Naive B cell (primary cell): Measurements from ENCODE around the gene GSTCD. TPM values are rescaled to one million over a fixed set of nuclear protein-coding genes. Genes with fewer than 3 reads are reported as not detected.
"Not testable (repeated sequence)": the region's sequence is repeated elsewhere in the genome, so short reads cannot be mapped to it uniquely, and the experiment has no call there.

Experiments
- ATAC-seq, 2 donors: fragments of 150-1000 bp; cut with Tn5 transposase; 2 replicates each; pipeline ENCODE4 v1.10.0; 2021; ENCODE audit warnings: low read depth in 2 of 2, mild to moderate bottlenecking in 2 of 2, moderate library complexity in 2 of 2
- DNase-seq: peaks from one replicate; pipeline ENCODE4 v3.0.0; 2022
- H3K27ac Mint-ChIP-seq, 6 donors: one replicate each; pipeline ENCODE4 v1.8.0; 2020 to 2022; ENCODE audit warnings: mild to moderate bottlenecking in 6 of 6, mixed read lengths in 6 of 6, moderate library complexity in 5 of 6, inconsistent platforms in 2 of 6
- H3K27me3 Mint-ChIP-seq, 3 donors: one replicate each; pipeline ENCODE4 v1.8.0; 2021 to 2022; ENCODE audit warnings: mixed read lengths in 3 of 3, mild to moderate bottlenecking in 1 of 3
- H3K36me3 Mint-ChIP-seq, 2 donors: one replicate each; pipeline ENCODE4 v1.8.0; 2020 to 2022; ENCODE audit warnings: mixed read lengths in 2 of 2, inconsistent platforms in 1 of 2, mild to moderate bottlenecking in 1 of 2
- H3K4me1 Mint-ChIP-seq, 3 donors: one replicate each; pipeline ENCODE4 v1.8.0; 2020 to 2022; ENCODE audit warnings: mixed read lengths in 3 of 3, inconsistent platforms in 1 of 3, mild to moderate bottlenecking in 1 of 3, moderate library complexity in 1 of 3
- H3K4me3 Mint-ChIP-seq, 8 donors: one replicate each; pipeline ENCODE4 v1.8.0; 2020 to 2022; ENCODE audit warnings: mild to moderate bottlenecking in 8 of 8, mixed read lengths in 8 of 8, moderate library complexity in 8 of 8, inconsistent platforms in 2 of 8
- H3K9me3 Mint-ChIP-seq, 7 donors: one replicate each; pipeline ENCODE4 v1.8.0; 2020 to 2022; ENCODE audit warnings: mixed read lengths in 7 of 7, mild to moderate bottlenecking in 5 of 7, inconsistent platforms in 2 of 7, moderate library complexity in 1 of 7
- polyA plus RNA-seq, 6 donors: library from polyadenylated mRNA; unstranded; fragments of 300-500 nt; fragmentation: Illumina TruSeq; gene quantifications; one replicate each; pipeline ENCODE4 v1.2.3, GENCODE V29; 2021; ENCODE audit warnings: low read depth in 6 of 6

Gene GSTCD
- polyA plus RNA-seq, 6 donors from 2014 or later: 4.4 to 6.1 (median 4.9) TPM; not detected in 1

DNA sequence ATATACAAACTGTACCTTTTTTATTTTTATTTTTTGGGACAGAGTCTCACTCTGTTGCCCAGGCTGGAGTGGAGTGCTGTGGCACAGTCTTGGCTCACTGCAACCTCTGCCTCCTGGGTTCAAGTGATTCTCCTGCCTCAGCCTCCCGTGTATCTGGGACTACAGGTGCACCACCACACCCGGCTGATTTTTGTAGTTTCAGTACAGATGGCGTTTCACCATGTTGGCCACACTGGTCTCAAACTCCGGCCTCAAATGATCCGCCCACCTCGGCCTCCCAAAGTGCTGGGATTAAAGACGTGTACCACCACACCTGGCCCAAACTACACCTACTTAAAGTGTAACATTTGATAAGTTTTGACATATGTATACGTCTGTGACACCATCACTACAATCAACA lies 12.8 kb upstream of the GSTCD start:
- not testable (repeated sequence) for ATAC-seq, H3K4me1 Mint-ChIP-seq, H3K9me3 Mint-ChIP-seq, H3K27me3 Mint-ChIP-seq, H3K4me3 Mint-ChIP-seq, DNase-seq
- H3K36me3 Mint-ChIP-seq: peaks cover 7 to 40% of the 10 kb centered on the region in 2 donors
- H3K27ac Mint-ChIP-seq: peak overlapping the region in 1 of 6 donors; percentile 9

DNA sequence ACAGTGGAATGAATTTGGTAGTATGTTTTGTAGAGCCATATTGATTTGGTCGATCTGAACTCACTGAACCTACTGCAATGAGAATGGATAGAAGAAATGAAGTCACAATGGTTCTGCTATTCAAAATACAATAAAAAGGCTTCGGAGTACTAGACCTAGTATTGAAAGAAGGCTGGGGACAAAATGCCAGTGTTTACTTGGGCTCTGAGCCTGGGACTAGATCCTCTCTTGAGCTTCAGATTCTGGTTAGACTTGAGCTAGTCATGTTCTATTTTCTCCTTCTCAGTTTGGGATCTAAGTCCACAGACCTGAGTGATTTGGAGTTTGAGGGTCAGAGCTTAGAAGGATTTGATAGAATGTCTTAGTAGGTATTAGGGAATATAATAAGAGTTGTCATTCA lies 10.0 kb upstream of the GSTCD start:
- no peaks in the 10 kb centered on the region for H3K27me3 Mint-ChIP-seq
- DNase-seq (no peak), ATAC-seq (no peak)
- no peaks in the 10 kb centered on the region for H3K9me3 Mint-ChIP-seq
- peaks cover 7 to 34% of the 10 kb centered on the region in 2 donors for H3K36me3 Mint-ChIP-seq
- no peak overlapping the region for H3K27ac Mint-ChIP-seq
- no peak overlapping the region for H3K4me3 Mint-ChIP-seq
- H3K4me1 Mint-ChIP-seq: peaks cover 5 to 13% (median 8%) of the 10 kb centered on the region in 3 donors

DNA sequence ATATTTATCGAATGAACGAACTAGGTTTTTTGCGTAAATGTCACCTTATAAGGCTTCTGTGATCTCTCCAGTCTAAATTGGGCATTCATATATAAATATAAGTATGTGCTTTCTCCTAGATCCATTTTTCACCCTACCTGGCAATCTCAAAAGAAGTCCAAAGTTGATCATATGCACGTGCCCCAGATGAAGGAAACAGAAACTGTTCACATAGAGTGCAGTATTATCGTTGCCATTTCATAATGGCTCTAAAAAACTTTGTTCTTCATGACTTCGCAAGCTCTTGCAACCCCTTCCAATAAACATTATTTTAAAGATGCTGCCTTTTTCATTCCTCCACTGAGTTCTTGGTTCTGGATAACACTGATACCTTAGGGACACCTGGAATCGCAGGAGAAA lies 803 bp upstream of the GSTCD start:
- peak overlapping the region; percentile 95 to 99 (median 98) for H3K27ac Mint-ChIP-seq
- ATAC-seq: no peak
- no peak for DNase-seq
- H3K27me3 Mint-ChIP-seq: no peaks in the 10 kb centered on the region
- H3K4me1 Mint-ChIP-seq: peaks cover 24 to 39% (median 26%) of the 10 kb centered on the region in 3 donors
- H3K4me3 Mint-ChIP-seq: peak overlapping the region; percentile 97 to 100 (median 100)
- no peaks in the 10 kb centered on the region for H3K9me3 Mint-ChIP-seq
- H3K36me3 Mint-ChIP-seq: no peaks in the 10 kb centered on the region

DNA sequence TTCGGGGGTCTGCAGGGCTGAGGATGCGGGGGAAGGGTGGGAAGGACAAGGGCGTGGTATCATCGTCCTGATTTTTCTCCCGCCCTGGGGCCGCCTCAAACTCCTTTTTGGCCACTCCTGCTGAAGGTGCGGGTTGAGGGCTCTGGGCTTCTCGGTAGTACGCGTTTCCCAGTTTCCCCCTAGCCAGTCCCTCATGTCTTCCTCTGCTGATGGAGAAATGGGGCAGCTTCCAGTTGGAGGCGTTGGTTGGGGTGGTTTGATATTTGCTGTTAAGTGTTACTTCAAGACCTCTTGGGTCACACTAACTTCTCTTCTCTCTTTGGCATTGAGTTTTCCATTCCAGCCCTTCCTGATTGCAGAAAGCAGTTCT lies 482 bp downstream of the GSTCD start:
- no peaks in the 10 kb centered on the region for H3K27me3 Mint-ChIP-seq
- ATAC-seq (peak; percentile 20 to 23), DNase-seq (no peak)
- H3K4me1 Mint-ChIP-seq: peaks cover 26 to 44% (median 28%) of the 10 kb centered on the region in 3 donors
- peak overlapping the region; percentile 95 to 99 (median 98) for H3K27ac Mint-ChIP-seq
- no peaks in the 10 kb centered on the region for H3K9me3 Mint-ChIP-seq
- H3K4me3 Mint-ChIP-seq: peak overlapping the region; percentile 97 to 100 (median 100)
- H3K36me3 Mint-ChIP-seq: no peaks in the 10 kb centered on the region

- no peak for DNase-seq
- peak overlapping the region in 2 of 6 donors; percentile 97 to 99 for H3K27ac Mint-ChIP-seq
- peaks cover 28 to 49% (median 31%) of the 10 kb centered on the region in 3 donors for H3K4me1 Mint-ChIP-seq
- no peaks in the 10 kb centered on the region for H3K36me3 Mint-ChIP-seq
- H3K4me3 Mint-ChIP-seq: peak overlapping the region in 6 of 8 donors; percentile 74 to 100 (median 98)
- H3K27me3 Mint-ChIP-seq: no peaks in the 10 kb centered on the region
- no peaks in the 10 kb centered on the region for H3K9me3 Mint-ChIP-seq
- ATAC-seq: no peak
Observed at GRCh38 chr4:105710012-105710600, 1.5 kb downstream of the GSTCD start.

- no peak for ATAC-seq
- no peak for DNase-seq
- Mint-ChIP-seq H3K9me3 (no peaks in the 10 kb centered on the region), H3K4me3 (peak overlapping the region in 2 of 8 donors; percentile 13 to 99), H3K36me3 (no peaks in the 10 kb centered on the region), H3K27ac (no peak overlapping the region), H3K27me3 (no peaks in the 10 kb centered on the region), H3K4me1 (peaks cover 28 to 47% (median 29%) of the 10 kb centered on the region in 3 donors)
Observed at GRCh38 chr4:105710678-105711077, 2.1 kb downstream of the GSTCD start.

DNA sequence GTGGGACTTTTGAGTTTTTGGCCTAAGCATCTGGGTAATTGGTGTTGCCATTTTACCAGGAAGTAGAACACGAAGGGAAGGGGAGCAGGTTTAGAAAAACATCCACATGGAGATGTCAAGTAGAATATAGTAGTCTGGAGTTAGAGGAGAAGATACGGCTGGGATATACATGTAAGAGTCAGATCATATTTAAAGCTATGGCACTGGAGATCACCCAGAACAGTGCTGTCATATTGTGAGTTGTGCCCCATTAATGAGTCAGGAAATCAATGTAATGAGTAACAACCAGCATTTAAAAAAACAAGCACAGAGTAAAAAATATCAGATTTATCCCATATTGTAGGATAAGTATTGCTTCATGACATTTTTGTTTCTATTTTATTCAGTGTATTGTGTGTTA lies 4.2 kb downstream of the GSTCD start:
- no peaks in the 10 kb centered on the region for H3K36me3 Mint-ChIP-seq
- peak overlapping the region in 5 of 8 donors; percentile 0 to 70 (median 2) for H3K4me3 Mint-ChIP-seq
- peak overlapping the region in 3 of 6 donors; percentile 12 to 60 (median 22) for H3K27ac Mint-ChIP-seq

DNA sequence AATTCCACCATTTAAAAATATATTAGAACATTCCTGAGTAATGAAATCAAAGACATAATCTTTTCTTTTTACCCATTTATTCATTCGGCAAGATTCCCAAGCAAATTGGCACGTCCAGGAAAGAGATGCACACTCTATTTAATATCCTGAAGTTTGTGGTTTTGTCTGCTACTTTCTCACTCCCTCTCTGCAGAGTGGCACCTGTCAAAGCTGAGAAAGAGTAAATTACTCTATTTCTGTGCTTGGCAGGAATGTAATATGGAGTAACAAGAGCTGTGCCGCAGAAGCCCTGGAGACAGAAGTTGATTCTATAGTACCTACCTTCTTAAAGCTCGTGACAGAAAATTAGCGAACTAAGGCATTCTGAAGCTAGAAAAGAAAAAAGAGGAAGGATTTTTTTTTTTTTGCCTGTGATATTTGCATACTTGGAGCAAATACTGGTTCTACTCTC lies 5.5 kb downstream of the GSTCD start:
- H3K27me3 Mint-ChIP-seq: no peaks in the 10 kb centered on the region
- ATAC-seq: peak; percentile 93 to 94
- peak overlapping the region; percentile 24 to 95 (median 87) for H3K27ac Mint-ChIP-seq
- peak; percentile 57 for DNase-seq
- no peaks in the 10 kb centered on the region for H3K36me3 Mint-ChIP-seq
- H3K4me1 Mint-ChIP-seq: peaks cover 5 to 19% (median 12%) of the 10 kb centered on the region in 3 donors
- H3K4me3 Mint-ChIP-seq: peak overlapping the region; percentile 74 to 91 (median 88)
- H3K9me3 Mint-ChIP-seq: no peaks in the 10 kb centered on the region

More for the DNA sequence above, 4.2 kb downstream of the GSTCD start:
- ATAC-seq (no peak), DNase-seq (no peak)
- H3K4me1 Mint-ChIP-seq: peaks cover 8 to 29% (median 15%) of the 10 kb centered on the region in 3 donors
- H3K27me3 Mint-ChIP-seq: no peaks in the 10 kb centered on the region
- no peaks in the 10 kb centered on the region for H3K9me3 Mint-ChIP-seq

DNA sequence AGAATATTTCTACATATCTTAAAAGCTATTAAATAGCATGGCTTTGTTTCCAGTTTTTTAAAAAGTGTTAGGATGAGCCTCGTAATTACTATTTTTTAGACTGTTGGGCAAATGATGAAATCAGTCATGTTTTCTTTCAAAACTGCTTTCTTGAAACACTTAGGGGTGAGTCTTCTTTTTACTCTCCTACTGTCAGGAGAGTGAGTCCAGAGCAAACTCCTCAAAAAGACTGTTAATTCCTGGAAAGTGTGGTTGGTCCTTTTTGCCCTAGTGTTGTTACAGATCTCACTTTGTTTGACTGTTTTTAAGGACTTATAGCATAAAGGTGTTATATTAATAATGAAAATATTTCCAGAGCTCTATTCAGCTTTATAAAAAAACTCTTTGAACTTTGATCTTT lies 6.3 kb downstream of the GSTCD start:
- Mint-ChIP-seq H3K36me3 (no peaks in the 10 kb centered on the region), H3K9me3 (no peaks in the 10 kb centered on the region), H3K4me1 (peaks cover 5 to 11% (median 10%) of the 10 kb centered on the region in 3 donors), H3K4me3 (peak overlapping the region in 1 of 8 donors; percentile 75), H3K27ac (no peak overlapping the region), H3K27me3 (no peaks in the 10 kb centered on the region)
- DNase-seq (no peak), ATAC-seq (no peak)

GRCh38 chr4:105715692-105716278 lies 7.2 kb downstream of the GSTCD start:
- Mint-ChIP-seq H3K27me3 (no peaks in the 10 kb centered on the region), H3K4me3 (no peak overlapping the region), H3K4me1 (peaks cover 5 to 10% (median 10%) of the 10 kb centered on the region in 3 donors), H3K36me3 (no peaks in the 10 kb centered on the region), H3K27ac (no peak overlapping the region), H3K9me3 (no peaks in the 10 kb centered on the region)
- ATAC-seq (peak in 1 of 2 donors; percentile 42), DNase-seq (peak; percentile 27)

GRCh38 chr4:105719204-105719603 lies 10.6 kb downstream of the GSTCD start:
- Mint-ChIP-seq H3K27ac (no peak overlapping the region), H3K4me3 (no peak overlapping the region), H3K36me3 (peaks cover 0 to 5% of the 10 kb centered on the region in 2 donors), H3K4me1 (peaks cover under 1 to 4% (median 2%) of the 10 kb centered on the region in 3 donors), H3K27me3 (no peaks in the 10 kb centered on the region), H3K9me3 (no peaks in the 10 kb centered on the region)
- no peak for DNase-seq
- ATAC-seq: no peak

- H3K9me3 Mint-ChIP-seq: peaks cover 0 to 14% (median 11%) of the 10 kb centered on the region in 7 donors
- H3K27ac Mint-ChIP-seq: peak overlapping the region in 1 of 6 donors; percentile 36
- DNase-seq: no peak
- no peaks in the 10 kb centered on the region for H3K4me1 Mint-ChIP-seq
- H3K4me3 Mint-ChIP-seq: no peak overlapping the region
- ATAC-seq: no peak
- no peaks in the 10 kb centered on the region for H3K27me3 Mint-ChIP-seq
- peaks cover 8 to 24% of the 10 kb centered on the region in 2 donors for H3K36me3 Mint-ChIP-seq
Observed at GRCh38 chr4:105725623-105726022, 17.0 kb downstream of the GSTCD start.

DNA sequence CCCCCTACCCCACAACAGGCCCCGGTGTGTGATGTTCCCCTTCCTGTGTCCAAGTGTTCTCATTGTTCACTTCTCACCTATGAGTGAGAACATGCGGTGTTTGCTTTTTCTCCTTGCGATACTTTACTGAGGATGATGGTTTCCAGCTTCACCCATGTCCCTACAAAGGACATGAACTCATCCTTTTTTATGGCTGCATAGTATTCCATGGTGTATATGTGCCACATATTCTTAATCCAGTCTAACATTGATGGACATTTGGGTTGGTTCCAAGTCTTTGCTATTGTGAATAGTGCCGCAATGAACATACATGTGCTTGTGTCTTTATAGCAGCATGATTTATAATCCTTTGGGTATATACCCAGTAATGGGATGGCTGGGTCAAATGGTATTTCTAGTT lies 21.3 kb downstream of the GSTCD start:
- not testable (repeated sequence) for H3K4me1 Mint-ChIP-seq, ATAC-seq, H3K27me3 Mint-ChIP-seq, H3K4me3 Mint-ChIP-seq, DNase-seq, H3K27ac Mint-ChIP-seq
- Mint-ChIP-seq H3K9me3 (peaks cover 9 to 36% (median 29%) of the 10 kb centered on the region in 7 donors), H3K36me3 (peaks cover 34 to 53% of the 10 kb centered on the region in 2 donors)

- not testable (repeated sequence) for ATAC-seq, DNase-seq, H3K4me3 Mint-ChIP-seq, H3K4me1 Mint-ChIP-seq, H3K27me3 Mint-ChIP-seq
- Mint-ChIP-seq H3K27ac (peak overlapping the region in 1 of 6 donors; percentile 52), H3K36me3 (peaks cover 58 to 62% of the 10 kb centered on the region in 2 donors), H3K9me3 (peaks cover 13 to 59% (median 53%) of the 10 kb centered on the region in 7 donors)
Observed at GRCh38 chr4:105735217-105735616, 26.6 kb downstream of the GSTCD start.
